HEK293 (cell line): ENCODE measurements around the gene ZNF462.

Experiments
- CTCF ChIA-PET: fragments of 350-600 bp; formaldehyde crosslinking; extraction: SDS; loops from one replicate; lab custom pipeline; 2021; ENCODE audit warnings: antibody characterized with exemption; lab: Yijun Ruan, JAX
- POLR2A ChIA-PET: fragments of 300-600 bp; formaldehyde crosslinking; extraction: SDS; loops from one replicate; lab custom pipeline; 2020; ENCODE audit warnings: antibody characterized with exemption, inconsistent platforms; lab: Yijun Ruan, JAX
- H3K27ac ChIP-seq: fragments of 200-500 bp; sonication (Bioruptor generic); 2 replicates; pipeline ENCODE4 v1.5.1; 2014; ENCODE audit warnings: low read depth, low read length, control low read depth, inconsistent platforms; ENCODE audit errors: extremely low read depth
- H3K36me3 ChIP-seq, 2 experiments: fragments of 200-500 bp in 1 of 2; sonication (Bioruptor generic) in 1 of 2; 1 replicate in 1 of 2; 2 replicates in 1 of 2; pipeline ENCODE4 v1.5.1; 2014 to 2017; ENCODE audit warnings: inconsistent platforms in 2 of 2, low read length in 2 of 2; ENCODE audit not compliant: control insufficient read depth in 2 of 2, insufficient read depth in 1 of 2
- H3K4me1 ChIP-seq: fragments of 200-500 bp; sonication (Bioruptor generic); 2 replicates; pipeline ENCODE4 v1.5.1; 2014; ENCODE audit warnings: mild to moderate bottlenecking, low read length, inconsistent platforms; ENCODE audit not compliant: control insufficient read depth, insufficient read depth
- H3K4me3 ChIP-seq: 2 replicates; pipeline ENCODE4 v1.5.1; 2011; ENCODE audit warnings: low read depth, mild to moderate bottlenecking, control low read depth, low read length, moderate library complexity
- H3K9me3 ChIP-seq: fragments of 200-500 bp; sonication (Bioruptor generic); 2 replicates; pipeline ENCODE4 v1.5.1; 2014; ENCODE audit warnings: low read depth, low read length, inconsistent platforms; ENCODE audit not compliant: control insufficient read depth, insufficient read depth
- REPIN1 ChIP-seq: fragments of 450-650 bp; formaldehyde crosslinking; IDR thresholded peaks from 2 replicates; pipeline ENCODE4 v1.5.1; 2017; ENCODE audit warnings: missing biosample characterization, missing genetic modification characterization, low read depth
- YY2 ChIP-seq: fragments of 450-650 bp; formaldehyde crosslinking; IDR thresholded peaks from 2 replicates; pipeline ENCODE4 v1.5.1; 2016; ENCODE audit warnings: missing biosample characterization, missing genetic modification characterization
- ZBTB8A ChIP-seq: fragments of 450-650 bp; formaldehyde crosslinking; IDR thresholded peaks from 2 replicates; pipeline ENCODE4 v1.5.1; 2016; ENCODE audit warnings: missing biosample characterization, missing genetic modification characterization
- ZFP69B ChIP-seq: fragments of 450-650 bp; formaldehyde crosslinking; IDR thresholded peaks from 2 replicates; pipeline ENCODE4 v1.5.1; 2016; ENCODE audit warnings: missing biosample characterization, missing genetic modification characterization
- ZNF114 ChIP-seq: fragments of 450-650 bp; formaldehyde crosslinking; IDR thresholded peaks from 2 replicates; pipeline ENCODE4 v1.5.0; 2017; ENCODE audit warnings: missing biosample characterization, missing genetic modification characterization
- ZNF16 ChIP-seq: fragments of 450-650 bp; formaldehyde crosslinking; IDR thresholded peaks from 2 replicates; pipeline ENCODE4 v1.5.1; 2016; ENCODE audit warnings: low read depth, missing biosample characterization, missing genetic modification characterization
- ZNF184 ChIP-seq: fragments of 450-650 bp; IDR thresholded peaks from 2 replicates; pipeline ENCODE4 v1.5.1; 2018; ENCODE audit warnings: missing biosample characterization, mild to moderate bottlenecking, missing genetic modification characterization
- ZNF341 ChIP-seq: fragments of 450-650 bp; formaldehyde crosslinking; IDR thresholded peaks from 2 replicates; pipeline ENCODE4; 2016; ENCODE audit warnings: low read depth, missing biosample characterization, missing genetic modification characterization
- ZNF585B ChIP-seq: fragments of 450-650 bp; formaldehyde crosslinking; IDR thresholded peaks from 2 replicates; pipeline ENCODE4 v1.5.1; 2016; ENCODE audit warnings: missing biosample characterization, missing genetic modification characterization
- ZNF629 ChIP-seq: fragments of 450-650 bp; formaldehyde crosslinking; IDR thresholded peaks from 2 replicates; pipeline ENCODE4 v1.5.1; 2017; ENCODE audit warnings: missing biosample characterization, missing genetic modification characterization
- ZNF677 ChIP-seq: fragments of 450-650 bp; IDR thresholded peaks from 2 replicates; pipeline ENCODE4 v1.5.0; 2018; ENCODE audit warnings: missing biosample characterization, mild to moderate bottlenecking, missing genetic modification characterization, moderate library complexity
- ZNF768 ChIP-seq: fragments of 450-650 bp; formaldehyde crosslinking; IDR thresholded peaks from 2 replicates; pipeline ENCODE4 v1.5.1; 2018; ENCODE audit warnings: missing biosample characterization, mild to moderate bottlenecking, missing genetic modification characterization
- ZNF791 ChIP-seq: fragments of 450-650 bp; formaldehyde crosslinking; IDR thresholded peaks from 2 replicates; pipeline ENCODE4 v1.5.1; 2016; ENCODE audit warnings: missing biosample characterization, missing genetic modification characterization
- ZNF837 ChIP-seq: fragments of 450-650 bp; formaldehyde crosslinking; IDR thresholded peaks from 2 replicates; pipeline ENCODE4 v1.5.1; 2016; ENCODE audit warnings: missing biosample characterization, missing genetic modification characterization
- ZSCAN30 ChIP-seq: fragments of 450-650 bp; IDR thresholded peaks from 2 replicates; pipeline ENCODE4 v1.5.1; 2018; ENCODE audit warnings: missing biosample characterization, mild to moderate bottlenecking, missing genetic modification characterization, moderate library complexity
- TF ChIP-seq, protein P1 (sequence below): fragments of 450-650 bp; formaldehyde crosslinking; IDR thresholded peaks from 2 replicates; pipeline ENCODE4 v1.5.1; 2017; ENCODE audit warnings: missing biosample characterization, missing genetic modification characterization
- TF ChIP-seq, protein P2 (sequence below): fragments of 450-650 bp; IDR thresholded peaks from 2 replicates; pipeline ENCODE4 v1.5.1; 2018; ENCODE audit warnings: missing biosample characterization, missing genetic modification characterization
- TF ChIP-seq, protein P3 (sequence below): fragments of 450-650 bp; formaldehyde crosslinking; IDR thresholded peaks from 2 replicates; pipeline ENCODE4 v1.5.0; 2017; ENCODE audit warnings: missing biosample characterization, missing genetic modification characterization, borderline replicate concordance
- TF ChIP-seq, protein P4 (sequence below): fragments of 450-650 bp; formaldehyde crosslinking; IDR thresholded peaks from 2 replicates; pipeline ENCODE4 v1.5.1; 2017; ENCODE audit warnings: missing biosample characterization, missing genetic modification characterization
- TF ChIP-seq, protein P5 (sequence below): fragments of 450-650 bp; formaldehyde crosslinking; IDR thresholded peaks from 2 replicates; pipeline ENCODE4 v1.5.1; 2016; ENCODE audit warnings: missing biosample characterization, missing genetic modification characterization
- TF ChIP-seq, protein P6 (sequence below): fragments of 450-650 bp; formaldehyde crosslinking; conservative IDR thresholded peaks from 2 replicates; pipeline ENCODE4 v1.5.1; 2016; ENCODE audit warnings: low read depth, missing biosample characterization, missing genetic modification characterization
- TF ChIP-seq, protein P7 (sequence below): fragments of 450-650 bp; formaldehyde crosslinking; IDR thresholded peaks from 2 replicates; pipeline ENCODE4 v1.5.1; 2016; ENCODE audit warnings: missing biosample characterization, missing genetic modification characterization

The ZNF462 gene

DNA sequence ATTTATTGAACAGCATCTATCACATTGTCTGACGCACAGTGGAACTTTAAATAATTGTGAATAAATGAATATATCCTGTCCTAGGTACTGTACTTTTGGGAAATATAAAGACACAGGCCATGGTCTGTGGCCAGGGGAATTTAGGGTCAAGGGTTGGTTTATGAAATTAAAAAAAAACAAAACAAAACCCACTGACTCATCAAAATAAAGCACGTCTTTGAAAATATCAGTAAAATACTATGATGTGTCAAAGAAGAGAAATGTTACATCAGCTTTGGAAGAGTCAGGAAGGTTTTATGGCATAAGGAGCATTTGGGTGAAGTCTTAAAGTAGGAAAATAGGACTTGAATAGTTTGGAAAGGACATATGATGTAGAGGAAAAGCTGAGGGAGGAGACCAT lies 70.5 kb downstream of the ZNF462 start (continued):
- TF ChIP-seq, protein P1, sequence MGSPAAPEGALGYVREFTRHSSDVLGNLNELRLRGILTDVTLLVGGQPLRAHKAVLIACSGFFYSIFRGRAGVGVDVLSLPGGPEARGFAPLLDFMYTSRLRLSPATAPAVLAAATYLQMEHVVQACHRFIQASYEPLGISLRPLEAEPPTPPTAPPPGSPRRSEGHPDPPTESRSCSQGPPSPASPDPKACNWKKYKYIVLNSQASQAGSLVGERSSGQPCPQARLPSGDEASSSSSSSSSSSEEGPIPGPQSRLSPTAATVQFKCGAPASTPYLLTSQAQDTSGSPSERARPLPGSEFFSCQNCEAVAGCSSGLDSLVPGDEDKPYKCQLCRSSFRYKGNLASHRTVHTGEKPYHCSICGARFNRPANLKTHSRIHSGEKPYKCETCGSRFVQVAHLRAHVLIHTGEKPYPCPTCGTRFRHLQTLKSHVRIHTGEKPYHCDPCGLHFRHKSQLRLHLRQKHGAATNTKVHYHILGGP (tag by site-specific recombination): no peak
- TF ChIP-seq ZBTB8A (tag by site-specific recombination) (no peak), ZSCAN30 (tag by site-specific recombination) (no peak), ZNF114 (tag by site-specific recombination) (no peak), ZNF585B (tag by site-specific recombination) (no peak), ZNF184 (tag by site-specific recombination) (no peak), ZNF677 (tag by site-specific recombination) (no peak), ZNF629 (tag by site-specific recombination) (no peak), ZNF837 (tag by site-specific recombination) (no peak), ZNF768 (no peak)
- TF ChIP-seq, protein P2, sequence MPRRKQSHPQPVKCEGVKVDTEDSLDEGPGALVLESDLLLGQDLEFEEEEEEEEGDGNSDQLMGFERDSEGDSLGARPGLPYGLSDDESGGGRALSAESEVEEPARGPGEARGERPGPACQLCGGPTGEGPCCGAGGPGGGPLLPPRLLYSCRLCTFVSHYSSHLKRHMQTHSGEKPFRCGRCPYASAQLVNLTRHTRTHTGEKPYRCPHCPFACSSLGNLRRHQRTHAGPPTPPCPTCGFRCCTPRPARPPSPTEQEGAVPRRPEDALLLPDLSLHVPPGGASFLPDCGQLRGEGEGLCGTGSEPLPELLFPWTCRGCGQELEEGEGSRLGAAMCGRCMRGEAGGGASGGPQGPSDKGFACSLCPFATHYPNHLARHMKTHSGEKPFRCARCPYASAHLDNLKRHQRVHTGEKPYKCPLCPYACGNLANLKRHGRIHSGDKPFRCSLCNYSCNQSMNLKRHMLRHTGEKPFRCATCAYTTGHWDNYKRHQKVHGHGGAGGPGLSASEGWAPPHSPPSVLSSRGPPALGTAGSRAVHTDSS (tag by site-specific recombination): no peak
- TF ChIP-seq, protein P3, sequence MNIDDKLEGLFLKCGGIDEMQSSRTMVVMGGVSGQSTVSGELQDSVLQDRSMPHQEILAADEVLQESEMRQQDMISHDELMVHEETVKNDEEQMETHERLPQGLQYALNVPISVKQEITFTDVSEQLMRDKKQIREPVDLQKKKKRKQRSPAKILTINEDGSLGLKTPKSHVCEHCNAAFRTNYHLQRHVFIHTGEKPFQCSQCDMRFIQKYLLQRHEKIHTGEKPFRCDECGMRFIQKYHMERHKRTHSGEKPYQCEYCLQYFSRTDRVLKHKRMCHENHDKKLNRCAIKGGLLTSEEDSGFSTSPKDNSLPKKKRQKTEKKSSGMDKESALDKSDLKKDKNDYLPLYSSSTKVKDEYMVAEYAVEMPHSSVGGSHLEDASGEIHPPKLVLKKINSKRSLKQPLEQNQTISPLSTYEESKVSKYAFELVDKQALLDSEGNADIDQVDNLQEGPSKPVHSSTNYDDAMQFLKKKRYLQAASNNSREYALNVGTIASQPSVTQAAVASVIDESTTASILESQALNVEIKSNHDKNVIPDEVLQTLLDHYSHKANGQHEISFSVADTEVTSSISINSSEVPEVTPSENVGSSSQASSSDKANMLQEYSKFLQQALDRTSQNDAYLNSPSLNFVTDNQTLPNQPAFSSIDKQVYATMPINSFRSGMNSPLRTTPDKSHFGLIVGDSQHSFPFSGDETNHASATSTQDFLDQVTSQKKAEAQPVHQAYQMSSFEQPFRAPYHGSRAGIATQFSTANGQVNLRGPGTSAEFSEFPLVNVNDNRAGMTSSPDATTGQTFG (tag by site-specific recombination): no peak
- TF ChIP-seq, all 188 proteins: peak for 0

DNA sequence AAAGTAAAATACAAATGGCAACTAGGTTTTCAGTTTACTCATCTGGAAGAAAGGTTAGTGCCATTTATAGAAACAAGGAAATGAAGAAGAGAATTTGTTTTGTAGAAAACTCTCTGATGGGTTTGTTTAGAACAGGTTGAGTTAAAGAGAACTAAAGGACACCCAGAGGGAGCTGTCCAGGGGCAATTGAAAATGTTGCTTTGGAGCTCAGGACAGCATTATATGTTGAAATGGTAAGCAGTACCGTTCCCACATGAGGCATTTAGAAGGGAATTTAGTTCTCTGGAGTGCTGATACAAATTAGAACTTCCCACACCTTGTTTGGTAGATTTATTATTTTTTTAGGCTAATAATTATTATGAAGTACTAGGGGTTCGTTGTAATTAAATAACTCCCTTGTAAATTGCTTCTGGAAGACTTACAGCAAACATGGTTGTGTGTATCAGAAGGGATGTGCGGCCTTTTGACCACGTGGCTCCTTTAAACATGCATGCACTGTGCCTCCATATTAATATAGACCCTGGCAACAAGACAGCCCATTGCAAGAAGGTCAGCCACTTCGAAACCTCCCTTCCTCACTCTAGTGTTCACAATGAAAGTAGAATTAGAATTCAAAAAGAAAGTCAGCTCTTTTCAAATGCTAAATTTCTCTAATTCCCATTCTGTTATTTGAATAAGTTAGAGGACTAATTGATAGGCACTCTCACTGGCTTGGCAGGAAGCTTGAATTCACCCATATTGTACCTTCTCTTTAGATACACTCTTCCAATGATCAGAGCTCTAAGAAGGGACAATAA lies 71.7 kb downstream of the ZNF462 start:
- no peak overlapping the region for H3K4me3 ChIP-seq
- no peaks in the 10 kb centered on the region for H3K9me3 ChIP-seq
- H3K4me1 ChIP-seq: no peaks in the 10 kb centered on the region
- H3K27ac ChIP-seq: no peak overlapping the region
- TF ChIP-seq, protein P4, sequence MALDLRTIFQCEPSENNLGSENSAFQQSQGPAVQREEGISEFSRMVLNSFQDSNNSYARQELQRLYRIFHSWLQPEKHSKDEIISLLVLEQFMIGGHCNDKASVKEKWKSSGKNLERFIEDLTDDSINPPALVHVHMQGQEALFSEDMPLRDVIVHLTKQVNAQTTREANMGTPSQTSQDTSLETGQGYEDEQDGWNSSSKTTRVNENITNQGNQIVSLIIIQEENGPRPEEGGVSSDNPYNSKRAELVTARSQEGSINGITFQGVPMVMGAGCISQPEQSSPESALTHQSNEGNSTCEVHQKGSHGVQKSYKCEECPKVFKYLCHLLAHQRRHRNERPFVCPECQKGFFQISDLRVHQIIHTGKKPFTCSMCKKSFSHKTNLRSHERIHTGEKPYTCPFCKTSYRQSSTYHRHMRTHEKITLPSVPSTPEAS (tag by site-specific recombination): no peak
- TF ChIP-seq, protein P5, sequence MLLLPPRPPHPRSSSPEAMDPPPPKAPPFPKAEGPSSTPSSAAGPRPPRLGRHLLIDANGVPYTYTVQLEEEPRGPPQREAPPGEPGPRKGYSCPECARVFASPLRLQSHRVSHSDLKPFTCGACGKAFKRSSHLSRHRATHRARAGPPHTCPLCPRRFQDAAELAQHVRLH (tag by site-specific recombination): no peak
- TF ChIP-seq ZNF341 (tag by site-specific recombination) (no peak), YY2 (no peak), ZNF791 (tag by site-specific recombination) (no peak), REPIN1 (tag by site-specific recombination) (no peak), ZNF16 (no peak), ZFP69B (tag by site-specific recombination) (no peak), ZNF677 (tag by site-specific recombination) (no peak)
- TF ChIP-seq, protein P6, sequence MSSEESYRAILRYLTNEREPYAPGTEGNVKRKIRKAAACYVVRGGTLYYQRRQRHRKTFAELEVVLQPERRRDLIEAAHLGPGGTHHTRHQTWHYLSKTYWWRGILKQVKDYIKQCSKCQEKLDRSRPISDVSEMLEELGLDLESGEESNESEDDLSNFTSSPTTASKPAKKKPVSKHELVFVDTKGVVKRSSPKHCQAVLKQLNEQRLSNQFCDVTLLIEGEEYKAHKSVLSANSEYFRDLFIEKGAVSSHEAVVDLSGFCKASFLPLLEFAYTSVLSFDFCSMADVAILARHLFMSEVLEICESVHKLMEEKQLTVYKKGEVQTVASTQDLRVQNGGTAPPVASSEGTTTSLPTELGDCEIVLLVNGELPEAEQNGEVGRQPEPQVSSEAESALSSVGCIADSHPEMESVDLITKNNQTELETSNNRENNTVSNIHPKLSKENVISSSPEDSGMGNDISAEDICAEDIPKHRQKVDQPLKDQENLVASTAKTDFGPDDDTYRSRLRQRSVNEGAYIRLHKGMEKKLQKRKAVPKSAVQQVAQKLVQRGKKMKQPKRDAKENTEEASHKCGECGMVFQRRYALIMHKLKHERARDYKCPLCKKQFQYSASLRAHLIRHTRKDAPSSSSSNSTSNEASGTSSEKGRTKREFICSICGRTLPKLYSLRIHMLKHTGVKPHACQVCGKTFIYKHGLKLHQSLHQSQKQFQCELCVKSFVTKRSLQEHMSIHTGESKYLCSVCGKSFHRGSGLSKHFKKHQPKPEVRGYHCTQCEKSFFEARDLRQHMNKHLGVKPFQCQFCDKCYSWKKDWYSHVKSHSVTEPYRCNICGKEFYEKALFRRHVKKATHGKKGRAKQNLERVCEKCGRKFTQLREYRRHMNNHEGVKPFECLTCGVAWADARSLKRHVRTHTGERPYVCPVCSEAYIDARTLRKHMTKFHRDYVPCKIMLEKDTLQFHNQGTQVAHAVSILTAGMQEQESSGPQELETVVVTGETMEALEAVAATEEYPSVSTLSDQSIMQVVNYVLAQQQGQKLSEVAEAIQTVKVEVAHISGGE (tag by site-specific recombination): no peak
- TF ChIP-seq, protein P7, sequence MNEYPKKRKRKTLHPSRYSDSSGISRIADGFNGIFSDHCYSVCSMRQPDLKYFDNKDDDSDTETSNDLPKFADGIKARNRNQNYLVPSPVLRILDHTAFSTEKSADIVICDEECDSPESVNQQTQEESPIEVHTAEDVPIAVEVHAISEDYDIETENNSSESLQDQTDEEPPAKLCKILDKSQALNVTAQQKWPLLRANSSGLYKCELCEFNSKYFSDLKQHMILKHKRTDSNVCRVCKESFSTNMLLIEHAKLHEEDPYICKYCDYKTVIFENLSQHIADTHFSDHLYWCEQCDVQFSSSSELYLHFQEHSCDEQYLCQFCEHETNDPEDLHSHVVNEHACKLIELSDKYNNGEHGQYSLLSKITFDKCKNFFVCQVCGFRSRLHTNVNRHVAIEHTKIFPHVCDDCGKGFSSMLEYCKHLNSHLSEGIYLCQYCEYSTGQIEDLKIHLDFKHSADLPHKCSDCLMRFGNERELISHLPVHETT (tag by site-specific recombination): no peak
- peaks cover 4 to 70% of the 10 kb centered on the region in 2 experiments; a peak in 2 of 3 replicates for H3K36me3 ChIP-seq
- ChIA-PET POLR2A (no interaction called here), CTCF (no interaction called here)
